Measurements from ENCODE around the gene FCER1G.
"Not testable (repeated sequence)": the region's sequence is repeated elsewhere in the genome, so short reads cannot be mapped to it uniquely, and the experiment has no call there.

The FCER1G gene

GRCh38 chr1:161229896-161230295 is 14.8 kb downstream of the FCER1G start:
- DNase-seq (ENCODE audit: low spot score), result no peak

- DNase-seq (ENCODE audit: low spot score), result no peak
Measured at GRCh38 chr1:161230762-161231161, 15.7 kb downstream of the FCER1G start.

- DNase-seq (ENCODE audit: low spot score), result no peak
Measured at GRCh38 chr1:161233102-161233501, 18.0 kb downstream of the FCER1G start.

GRCh38 chr1:161235957-161236775 is 21.1 kb downstream of the FCER1G start:
- no peak for DNase-seq (ENCODE audit: low spot score)

GRCh38 chr1:161238039-161238473 is 23.0 kb downstream of the FCER1G start, which contains the start of gene NR1I3:
Gene NR1I3 (minus strand): TSS chr1:161238203. CDS start chr1:161236565, 1,638 bp downstream.
- DNase-seq (ENCODE audit: low spot score), result peak; percentile 67

- no peak for DNase-seq (ENCODE audit: low spot score)
Measured at GRCh38 chr1:161241682-161242081, 26.6 kb downstream of the FCER1G start.

- no peak for DNase-seq (ENCODE audit: low spot score)
Measured at GRCh38 chr1:161242313-161242712, 27.2 kb downstream of the FCER1G start.

- DNase-seq (ENCODE audit: low spot score), result no peak
Measured at GRCh38 chr1:161244888-161245287, 29.8 kb downstream of the FCER1G start.

GRCh38 chr1:161250100-161250499 is 35.0 kb downstream of the FCER1G start:
- DNase-seq (ENCODE audit: low spot score), result not testable (repeated sequence)

- DNase-seq (ENCODE audit: low spot score), result no peak
Measured at GRCh38 chr1:161250829-161251228, 35.7 kb downstream of the FCER1G start.

GRCh38 chr1:161251579-161251978 is 36.5 kb downstream of the FCER1G start:
- DNase-seq (ENCODE audit: low spot score), result no peak

- DNase-seq (ENCODE audit: low spot score), result not testable (repeated sequence)
Measured at GRCh38 chr1:161255302-161255701, 40.2 kb downstream of the FCER1G start.

GRCh38 chr1:161255955-161256520 is 40.9 kb downstream of the FCER1G start:
- DNase-seq (ENCODE audit: low spot score), result not testable (repeated sequence)

- not testable (repeated sequence) for DNase-seq (ENCODE audit: low spot score)
Measured at GRCh38 chr1:161257109-161257508, 42.0 kb downstream of the FCER1G start.

GRCh38 chr1:161258439-161259344 is 43.6 kb downstream of the FCER1G start, which contains the start of gene PCP4L1:
Gene PCP4L1 (plus strand): TSS chr1:161258745. CDS start chr1:161258975, 230 bp downstream.
- no peak for DNase-seq (ENCODE audit: low spot score)

- DNase-seq (ENCODE audit: low spot score), result no peak
Measured at GRCh38 chr1:161259345-161259702, 44.2 kb downstream of the FCER1G start.

GRCh38 chr1:161259765-161260164 is 44.7 kb downstream of the FCER1G start:
- no peak for DNase-seq (ENCODE audit: low spot score)

GRCh38 chr1:161260376-161261260 is 45.5 kb downstream of the FCER1G start:
- no peak for DNase-seq (ENCODE audit: low spot score)

GRCh38 chr1:161261261-161262235 is 46.5 kb downstream of the FCER1G start:
- no peak for DNase-seq (ENCODE audit: low spot score)

GRCh38 chr1:161265305-161265704 is 50.2 kb downstream of the FCER1G start:
- DNase-seq (ENCODE audit: low spot score), result no peak

All from SW480 (cell line).